ENCODE results near the gene CLTRN.
"Not testable (repeated sequence)": the region's sequence is repeated elsewhere in the genome, so short reads cannot be mapped to it uniquely, and the experiment has no call there.

The CLTRN gene

GRCh38 chrX:15653961-15654360 is 10.6 kb downstream of the CLTRN start:
- in situ Hi-C loops (cut with MboI; ENCODE audit: low sequenced_read_pairs), result no loop called here

DNA sequence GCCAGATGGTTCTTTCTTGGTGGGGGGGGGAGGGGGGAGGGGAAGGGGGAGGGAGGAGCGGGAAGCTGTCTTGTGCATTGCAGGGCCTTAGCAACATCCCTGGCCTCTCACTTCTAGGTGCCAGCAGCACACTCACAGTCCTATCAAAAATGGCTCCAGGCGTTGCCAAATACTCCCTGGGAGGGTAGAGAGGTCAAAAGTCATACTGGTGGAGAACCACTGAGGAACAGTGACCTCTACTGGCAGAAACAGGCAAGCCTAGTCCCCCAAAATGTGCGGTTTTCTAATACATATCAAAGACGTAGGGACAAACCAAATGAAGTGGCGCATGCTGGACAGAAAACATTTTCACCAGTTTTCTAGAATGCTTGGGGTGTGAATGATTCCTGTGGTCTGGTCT is 17.1 kb downstream of the CLTRN start:
- in situ Hi-C loops (cut with MboI; ENCODE audit: low sequenced_read_pairs), result not testable (repeated sequence)

GRCh38 chrX:15646543-15646942 is 18.1 kb downstream of the CLTRN start:
- in situ Hi-C loops (cut with MboI; ENCODE audit: low sequenced_read_pairs), result no loop called here

DNA sequence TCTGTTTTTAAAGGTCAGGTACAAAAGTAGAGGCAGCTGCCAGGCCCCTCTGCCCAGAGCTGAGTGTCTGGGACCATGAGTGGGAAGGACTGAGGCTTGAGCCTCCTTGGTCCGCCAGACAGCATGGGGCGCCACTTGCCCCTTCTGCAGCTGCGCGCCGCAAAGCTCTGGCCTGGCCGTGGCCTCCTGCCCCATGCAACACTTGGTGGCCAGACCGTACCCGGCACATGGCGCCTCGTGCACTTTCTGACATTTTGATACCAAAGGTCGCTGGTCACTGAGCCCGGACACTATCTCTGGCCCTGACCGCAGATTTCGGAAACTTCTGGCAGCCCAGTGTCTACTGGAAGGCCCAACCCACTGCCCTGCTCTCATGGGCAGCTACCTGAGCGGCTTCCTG is 18.6 kb downstream of the CLTRN start:
- in situ Hi-C loops (cut with MboI; ENCODE audit: low sequenced_read_pairs), result no loop called here

GRCh38 chrX:15645266-15645665 is 19.3 kb downstream of the CLTRN start:
- in situ Hi-C loops (cut with MboI; ENCODE audit: low sequenced_read_pairs), result no loop called here

DNA sequence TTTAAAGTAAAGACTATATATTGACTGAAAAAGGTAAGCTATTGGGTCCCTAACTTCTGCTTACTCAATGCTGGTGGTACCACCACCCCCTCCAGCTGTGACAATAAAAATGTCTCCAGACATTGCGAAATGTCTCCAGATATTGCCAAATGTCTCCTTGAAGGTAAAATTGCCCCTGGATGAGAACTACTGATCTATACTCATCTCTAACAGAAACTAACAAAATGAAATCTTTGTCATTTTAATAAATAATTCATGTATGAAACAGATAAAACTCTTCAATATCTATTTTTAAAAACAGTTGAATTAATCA is 20.1 kb downstream of the CLTRN start:
- in situ Hi-C loops (cut with MboI; ENCODE audit: low sequenced_read_pairs), result no loop called here

GRCh38 chrX:15643786-15644559 is 20.6 kb downstream of the CLTRN start:
- in situ Hi-C loops (cut with MboI; ENCODE audit: low sequenced_read_pairs), result no loop called here

GRCh38 chrX:15631637-15632036 is 33.0 kb downstream of the CLTRN start:
- in situ Hi-C loops (cut with MboI; ENCODE audit: low sequenced_read_pairs), result no loop called here

DNA sequence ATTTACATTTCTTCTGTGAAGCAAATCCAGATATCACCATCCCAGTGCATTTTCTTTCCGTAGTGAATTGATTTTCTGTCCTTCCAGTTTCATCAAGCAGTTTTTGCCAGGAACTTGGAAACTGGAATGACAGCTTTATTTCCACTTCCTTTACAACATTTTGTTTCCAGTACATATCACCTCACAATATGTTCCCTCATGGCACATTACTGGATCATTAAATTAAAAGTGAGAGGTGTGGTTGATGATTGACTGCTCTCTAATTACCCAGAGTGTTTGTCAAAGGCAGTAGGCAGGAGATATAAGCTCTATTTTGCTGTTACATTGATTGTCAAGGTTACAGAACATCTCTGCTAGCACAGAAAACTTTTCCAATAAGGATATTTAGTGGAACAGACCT is 41.6 kb downstream of the CLTRN start:
- in situ Hi-C loops (cut with MboI; ENCODE audit: low sequenced_read_pairs), result no loop called here

- in situ Hi-C loops (cut with MboI; ENCODE audit: low sequenced_read_pairs), result no loop called here
These were observed 45.4 kb downstream of the CLTRN start for GRCh38 chrX:15619053-15619755.

GRCh38 chrX:15617111-15617510 is 47.5 kb downstream of the CLTRN start:
- in situ Hi-C loops (cut with MboI; ENCODE audit: low sequenced_read_pairs), result no loop called here

DNA sequence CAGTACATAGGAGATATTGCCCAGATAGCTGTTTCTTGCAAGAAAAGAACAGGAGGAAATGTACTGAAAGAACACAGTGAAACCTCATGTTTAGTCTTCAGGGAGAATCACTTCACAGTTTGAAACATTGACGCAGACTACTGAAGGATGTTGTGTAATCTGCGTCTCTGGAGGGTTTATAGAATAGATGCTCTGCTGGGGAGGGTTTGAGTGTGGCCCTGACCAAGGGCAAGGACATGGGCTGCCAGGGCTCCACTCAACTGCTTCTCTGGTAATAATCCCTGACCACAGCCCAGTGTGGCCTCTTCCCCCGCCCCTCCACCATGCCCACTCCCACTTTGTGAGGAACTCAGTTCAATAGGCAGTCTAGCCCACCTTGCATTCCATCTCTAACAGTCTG is 48.1 kb downstream of the CLTRN start:
- in situ Hi-C loops (cut with MboI; ENCODE audit: low sequenced_read_pairs), result no loop called here

GRCh38 chrX:15607067-15607466 is 57.5 kb downstream of the CLTRN start:
- in situ Hi-C loops (cut with MboI; ENCODE audit: low sequenced_read_pairs), result no loop called here

GRCh38 chrX:15606136-15606535 is 58.5 kb downstream of the CLTRN start:
- in situ Hi-C loops (cut with MboI; ENCODE audit: low sequenced_read_pairs), result no loop called here

GRCh38 chrX:15605226-15605625 is 59.4 kb downstream of the CLTRN start:
- in situ Hi-C loops (cut with MboI; ENCODE audit: low sequenced_read_pairs), result no loop called here

DNA sequence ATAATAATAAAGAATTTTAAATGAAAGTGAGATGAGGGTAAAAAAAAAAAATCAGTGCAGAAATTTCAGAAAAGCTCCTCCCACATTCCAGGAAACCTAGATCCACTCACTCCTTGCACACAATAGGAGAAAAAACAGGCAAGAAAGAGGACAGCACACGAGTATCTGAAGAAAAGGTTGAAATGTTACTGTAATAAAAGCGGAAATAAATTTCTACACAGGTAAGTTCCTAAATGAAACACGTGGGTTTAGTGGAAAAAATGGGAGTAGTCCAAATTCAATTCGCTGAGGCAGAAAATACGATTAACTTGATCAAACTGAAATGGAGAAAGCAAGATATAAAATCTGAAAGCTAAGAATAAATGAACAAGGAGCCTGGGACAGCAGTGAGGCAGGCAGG is 61.8 kb downstream of the CLTRN start:
- in situ Hi-C loops (cut with MboI; ENCODE audit: low sequenced_read_pairs), result no loop called here

DNA sequence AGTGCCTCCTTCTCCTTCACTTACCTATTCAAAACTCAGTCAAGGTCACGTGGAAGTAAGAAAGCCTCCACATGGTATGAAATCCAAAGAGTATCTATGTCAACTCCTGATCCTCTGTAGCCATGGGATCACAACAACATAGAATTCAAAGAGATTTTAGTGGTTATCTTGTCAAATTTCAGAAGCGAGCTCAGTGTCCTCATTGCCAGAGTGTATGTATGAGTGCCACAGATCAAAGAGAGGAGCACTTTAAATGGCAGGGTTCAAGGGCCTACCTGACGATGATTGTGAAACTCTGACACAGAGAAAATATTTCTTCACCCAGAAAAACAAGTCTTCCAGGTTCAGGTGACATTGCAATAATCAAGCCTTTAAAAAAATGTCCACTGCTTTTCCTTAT is 62.7 kb downstream of the CLTRN start:
- in situ Hi-C loops (cut with MboI; ENCODE audit: low sequenced_read_pairs), result no loop called here

DNA sequence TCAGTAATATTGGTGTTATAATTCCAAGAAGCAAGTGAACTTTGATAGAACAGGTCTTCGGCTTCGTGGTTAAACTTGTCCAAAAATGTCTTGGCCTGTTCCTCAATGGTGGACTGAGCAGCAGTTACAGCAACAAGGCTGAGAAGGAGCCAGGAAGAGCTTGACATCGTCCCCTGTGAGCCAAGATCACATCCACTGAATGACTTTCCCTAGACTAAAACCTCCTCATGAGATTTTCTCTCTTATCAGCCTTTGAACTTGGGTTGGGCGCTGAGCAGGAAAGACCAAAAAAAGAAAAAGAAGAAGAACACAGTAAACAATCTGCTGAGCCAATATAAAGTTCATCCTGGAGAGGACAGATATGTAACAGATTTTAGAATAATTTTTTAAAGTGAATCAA is 63.9 kb downstream of the CLTRN start, which contains the start of gene ACE2:
ACE2 (minus strand) TSS at position 216 of the 400 bp plus-strand sequence; CDS start at position 167, 49 bp downstream.
- in situ Hi-C loops (cut with MboI; ENCODE audit: low sequenced_read_pairs), result no loop called here

DNA sequence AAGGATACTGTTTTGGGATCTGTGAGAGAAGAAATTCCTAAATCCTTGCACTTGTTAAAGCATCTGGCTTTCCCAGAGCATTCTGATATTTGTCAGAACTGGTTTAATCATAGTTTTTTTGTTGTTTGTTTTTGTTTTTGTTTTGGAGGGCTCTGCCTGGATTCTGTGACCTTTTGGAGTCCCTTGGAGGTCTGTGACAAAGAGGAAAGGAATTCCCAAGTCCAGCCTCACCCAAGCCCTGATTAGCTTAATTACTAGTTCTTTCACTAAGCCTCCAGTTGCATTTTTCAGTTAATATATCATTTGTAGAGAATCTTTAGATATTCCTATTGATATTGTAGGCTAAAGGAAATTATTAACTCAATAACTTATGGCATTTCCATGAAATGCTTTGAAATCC is 64.6 kb downstream of the CLTRN start:
- in situ Hi-C loops (cut with MboI; ENCODE audit: low sequenced_read_pairs), result no loop called here

DNA sequence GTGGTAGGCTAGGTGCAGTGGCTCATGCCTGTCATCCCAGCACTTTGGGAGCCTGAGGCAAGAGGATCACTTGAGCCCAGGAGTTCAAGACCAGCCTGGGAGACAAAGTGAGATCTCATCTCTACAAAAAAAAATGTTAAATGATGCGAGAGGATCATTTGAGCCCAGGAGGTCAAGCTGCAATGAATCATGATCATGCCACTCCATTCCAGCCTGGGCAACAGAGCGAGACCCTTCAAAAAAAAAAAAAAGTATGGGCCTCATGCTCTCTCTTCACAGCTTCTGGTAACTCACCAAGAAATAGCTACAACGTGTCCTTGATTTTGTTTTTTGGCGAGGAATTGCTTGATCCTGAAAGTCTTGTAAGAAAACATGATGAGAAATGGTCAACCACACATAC is 65.1 kb downstream of the CLTRN start:
- in situ Hi-C loops (cut with MboI; ENCODE audit: low sequenced_read_pairs), result no loop called here

GRCh38 chrX:15598026-15598425 is 66.6 kb downstream of the CLTRN start:
- in situ Hi-C loops (cut with MboI; ENCODE audit: low sequenced_read_pairs), result no loop called here

DNA sequence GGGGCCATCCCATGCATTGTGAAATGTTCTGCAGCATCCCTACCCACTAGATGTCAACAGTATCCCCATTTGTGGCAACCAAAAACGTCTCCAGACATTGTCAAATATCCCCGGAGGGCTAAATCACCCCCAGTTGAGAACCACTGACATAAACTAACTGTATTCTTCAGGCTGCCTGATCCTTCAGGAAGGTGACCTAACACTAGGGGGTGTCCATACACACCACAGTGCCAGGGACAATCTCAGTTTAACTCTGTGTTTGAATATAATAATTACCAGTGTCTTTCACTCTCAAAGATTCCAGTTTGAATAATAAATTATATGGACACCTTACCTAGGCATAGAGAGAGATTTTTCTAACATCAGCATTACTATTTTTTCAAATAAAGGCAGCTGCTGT is 70.2 kb downstream of the CLTRN start:
- in situ Hi-C loops (cut with MboI; ENCODE audit: low sequenced_read_pairs), result no loop called here

Measured in HL-60/S4 (cell line).